Activated CD4-positive, alpha-beta T cell treated with anti-CD3 and anti-CD28 coated beads for 1 hour (primary cell): ENCODE measurements around the gene CPLANE2.
"Not testable (repeated sequence)": the region's sequence is repeated elsewhere in the genome, so short reads cannot be mapped to it uniquely, and the experiment has no call there.

Source experiments
- DNase-seq: peaks from one replicate; pipeline ENCODE4 v3.0.0-alpha.2; 2020

CPLANE2 gene

DNA sequence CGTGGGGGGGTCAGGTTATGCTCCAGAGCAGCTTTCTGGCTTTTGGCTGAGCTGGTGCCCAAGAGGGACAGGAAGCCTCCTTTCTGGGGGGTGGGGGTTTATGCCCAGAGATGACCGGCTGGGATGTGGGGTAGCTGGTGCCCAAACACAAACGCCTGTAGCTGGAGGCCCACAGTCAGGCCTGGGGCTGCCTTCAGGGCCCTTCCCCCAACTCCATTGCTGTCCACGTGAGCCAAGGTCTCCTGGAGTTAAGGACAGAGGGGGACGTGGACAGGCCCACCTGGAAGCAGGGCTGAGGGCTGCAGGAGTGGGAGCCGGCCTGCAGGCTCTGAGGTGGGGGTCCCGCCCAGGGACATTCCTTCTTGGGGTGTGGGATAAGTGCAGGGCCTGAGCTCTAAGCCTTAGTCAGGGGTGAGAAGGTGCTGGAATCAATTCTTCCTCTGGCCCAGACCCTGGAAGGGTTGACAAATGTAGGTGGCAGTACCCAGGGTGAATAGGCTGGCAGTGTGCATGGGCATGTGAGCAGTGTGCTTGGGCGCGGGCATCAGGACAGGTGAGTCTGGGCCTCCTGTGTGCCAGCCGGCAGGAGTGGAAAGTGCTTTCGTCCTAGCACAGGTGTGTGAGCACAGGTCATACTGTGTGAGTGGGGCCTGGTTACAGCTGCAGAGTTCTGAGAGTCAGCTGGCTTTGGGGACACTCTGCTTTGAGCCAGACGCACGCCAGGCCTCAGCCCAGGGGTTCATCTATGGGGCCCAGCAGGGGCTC, 6.8 kb downstream of the CPLANE2 start:
- no peak for DNase-seq

DNA sequence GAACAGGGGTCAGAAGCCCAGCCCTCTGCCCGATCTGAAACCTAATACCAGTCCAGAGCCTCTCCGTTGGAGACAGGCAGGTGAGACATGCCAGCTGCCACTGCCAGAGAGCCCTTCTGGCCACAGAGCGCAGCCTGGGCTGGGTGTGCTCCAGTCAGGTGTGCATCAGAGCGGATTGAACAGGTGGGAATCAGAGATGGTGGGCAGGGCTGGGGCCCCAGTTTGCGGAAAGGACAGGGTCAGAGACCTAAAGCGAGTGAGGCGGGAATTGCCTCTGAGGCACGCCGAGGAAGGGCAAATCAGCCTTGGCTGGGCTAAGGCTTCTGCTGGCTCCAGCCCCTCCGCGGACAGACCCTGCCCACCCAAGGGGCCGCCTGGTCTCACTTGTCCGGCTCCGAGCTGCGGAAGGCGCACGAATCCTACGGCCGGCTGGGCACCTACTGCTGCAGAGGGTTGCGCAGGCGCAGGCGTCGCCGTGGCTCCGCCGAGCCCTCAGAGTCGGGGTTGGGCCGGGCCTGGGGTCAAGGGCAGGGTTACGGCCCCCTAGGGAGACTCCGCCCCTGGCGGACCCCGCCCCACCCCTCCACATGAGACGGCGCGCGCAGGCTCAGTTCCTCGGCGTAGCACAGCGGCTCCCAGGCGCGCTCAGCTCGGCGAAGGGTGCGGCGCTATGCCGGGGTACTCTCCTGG, 10.3 kb downstream of the CPLANE2 start:
- no peak for DNase-seq

DNA sequence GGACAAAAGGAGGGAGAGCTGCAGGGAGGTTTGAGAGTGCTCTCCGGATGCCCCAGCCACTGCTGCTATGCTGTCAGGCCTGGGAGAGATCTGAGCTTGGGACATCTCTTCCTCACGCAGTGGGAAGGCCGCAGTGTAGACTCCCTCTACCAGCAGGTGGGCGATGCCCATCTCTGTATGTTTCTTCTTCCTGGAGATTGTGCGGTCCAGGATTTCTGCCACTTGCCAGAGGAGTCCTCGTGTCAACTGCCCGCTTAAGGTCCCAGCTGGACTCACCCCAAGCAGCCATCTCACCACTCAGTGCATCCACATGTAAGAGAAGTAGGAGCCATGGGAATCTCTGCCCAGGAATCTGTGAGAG, 10.9 kb downstream of the CPLANE2 start:
- DNase-seq, result no peak

DNA sequence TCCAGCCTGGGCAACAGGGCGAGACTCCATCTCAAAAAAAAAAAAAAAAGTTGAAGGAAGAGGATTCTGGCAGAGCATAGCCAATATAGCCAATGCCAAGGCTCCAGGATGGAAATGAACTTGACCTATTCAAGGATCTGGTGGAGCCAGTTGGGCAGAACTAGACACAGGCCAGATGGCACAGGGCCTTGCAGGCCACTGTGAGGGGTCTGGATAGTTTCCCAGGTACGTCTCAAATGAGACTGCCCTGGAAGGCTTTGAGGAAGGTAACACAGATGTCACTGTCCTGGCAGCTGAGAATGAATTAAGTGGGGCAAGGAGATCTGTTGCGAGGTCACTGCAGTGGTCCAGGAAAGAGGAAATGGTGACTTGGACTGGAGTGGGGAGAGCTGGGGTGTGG, 12.5 kb downstream of the CPLANE2 start:
- no peak for DNase-seq

DNA sequence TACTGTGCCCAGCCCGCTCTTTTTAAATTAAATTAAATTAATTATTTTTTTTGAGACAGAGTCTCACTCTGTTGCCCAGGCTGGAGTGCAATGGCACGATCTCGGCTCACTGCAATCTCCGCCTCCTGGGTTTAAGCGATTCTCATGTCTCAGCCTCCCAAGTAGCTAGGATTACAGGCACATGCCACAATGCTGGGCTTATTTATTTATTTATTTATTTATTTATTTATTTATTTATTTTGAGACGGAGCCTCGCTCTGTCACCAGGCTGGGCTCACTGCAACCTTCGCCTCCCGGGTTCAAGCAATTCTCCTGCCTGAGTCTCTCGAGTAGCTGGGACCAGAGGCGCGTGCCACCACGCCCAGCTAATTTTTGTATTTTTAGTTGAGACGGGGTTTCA, 14.3 kb downstream of the CPLANE2 start:
- DNase-seq, result not testable (repeated sequence)

DNA sequence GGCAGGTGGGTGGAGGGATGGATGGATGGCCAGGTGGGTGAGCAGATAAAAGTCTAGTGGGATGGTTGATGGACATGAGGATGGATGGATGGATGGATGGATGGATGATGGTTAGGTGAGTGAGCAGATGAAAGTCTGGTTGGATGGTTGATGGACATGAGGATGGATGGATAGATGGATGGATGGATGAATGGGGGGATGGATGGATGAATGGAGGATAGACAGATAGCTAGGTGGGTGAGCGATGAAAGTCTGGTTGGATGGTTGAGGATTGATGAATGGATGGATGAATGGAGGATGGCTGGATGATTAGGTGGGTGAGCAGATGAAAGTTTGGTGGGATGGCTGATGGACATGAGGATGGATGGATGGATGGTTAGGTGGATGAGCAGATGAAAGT, 15.5 kb downstream of the CPLANE2 start:
- DNase-seq, result no peak

DNA sequence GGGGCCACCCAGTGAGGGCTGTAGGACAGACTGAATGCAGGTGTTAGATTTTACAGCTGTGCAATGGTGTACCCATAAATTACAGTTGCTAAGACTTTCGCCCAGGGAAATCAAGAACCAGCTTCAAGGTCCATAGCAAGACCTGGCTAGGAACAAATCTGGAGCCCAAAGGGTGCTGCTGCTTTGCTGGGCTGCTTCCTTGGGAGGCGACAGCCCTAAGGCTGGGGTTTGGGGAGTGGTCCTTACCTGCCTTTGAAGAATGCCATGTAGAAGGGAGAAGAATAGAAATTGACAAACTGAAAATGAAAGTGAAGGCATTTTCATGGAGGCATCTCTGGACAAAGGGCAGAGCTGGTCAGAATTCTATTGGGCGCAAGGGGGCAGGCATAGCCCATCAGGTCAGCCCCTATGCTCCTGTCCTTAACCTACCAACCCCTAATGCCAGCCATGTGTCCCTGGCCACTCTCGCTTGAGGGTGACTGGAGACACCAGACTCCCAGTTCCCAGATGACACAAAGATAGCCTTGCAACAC, 16.9 kb downstream of the CPLANE2 start:
- DNase-seq, result no peak

DNA sequence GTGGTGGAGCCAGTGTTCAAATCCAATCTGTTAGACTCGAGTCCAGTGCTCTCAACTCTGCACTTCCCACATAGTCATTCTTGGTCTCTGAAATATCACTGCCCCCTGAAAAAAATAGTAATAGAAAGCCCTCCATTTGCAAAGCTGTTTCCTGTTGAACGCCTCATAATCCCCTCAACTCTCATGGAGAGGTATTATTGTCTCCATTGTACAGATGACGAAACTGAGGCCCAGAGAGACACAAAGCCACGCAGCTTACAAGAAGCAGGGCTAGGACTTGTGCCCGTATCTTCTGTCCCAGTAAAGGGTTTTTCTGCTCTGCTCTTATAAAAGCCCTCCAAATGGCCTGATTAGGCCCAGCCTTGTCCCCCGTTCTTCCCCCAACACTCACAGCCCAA, 18.3 kb downstream of the CPLANE2 start:
- no peak for DNase-seq

DNA sequence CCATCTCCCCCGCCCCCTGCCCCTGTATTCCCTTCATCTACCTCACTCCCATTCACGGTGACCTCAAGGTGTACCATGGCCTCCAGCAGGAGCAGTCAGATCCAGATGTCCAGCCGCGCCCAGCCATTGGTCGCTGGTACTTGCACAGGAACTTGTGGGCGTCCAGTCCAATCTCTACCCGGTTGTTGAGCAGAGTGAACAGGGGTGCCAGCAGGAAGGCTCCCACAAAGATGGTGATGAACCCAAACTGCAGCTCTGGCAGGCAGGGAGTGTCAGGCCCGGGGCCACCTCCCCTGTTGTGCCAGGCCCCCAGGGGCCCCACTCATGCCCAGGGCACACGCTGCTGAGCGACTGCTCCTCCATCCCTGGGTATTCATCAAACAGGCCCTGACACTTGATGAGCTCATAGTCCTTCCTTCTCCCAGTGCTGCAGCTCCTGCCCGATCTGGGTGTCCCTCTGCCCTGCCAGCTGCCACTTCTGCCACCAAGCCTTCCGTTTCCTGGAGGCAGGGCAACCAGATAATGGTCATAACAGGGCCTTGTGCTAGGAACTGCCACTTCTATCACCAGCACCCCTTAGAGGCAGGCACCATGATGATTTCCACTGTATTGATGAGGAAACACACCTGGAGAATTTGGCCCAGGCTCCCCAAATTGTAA, 18.8 kb downstream of the CPLANE2 start:
- DNase-seq, result no peak

DNA sequence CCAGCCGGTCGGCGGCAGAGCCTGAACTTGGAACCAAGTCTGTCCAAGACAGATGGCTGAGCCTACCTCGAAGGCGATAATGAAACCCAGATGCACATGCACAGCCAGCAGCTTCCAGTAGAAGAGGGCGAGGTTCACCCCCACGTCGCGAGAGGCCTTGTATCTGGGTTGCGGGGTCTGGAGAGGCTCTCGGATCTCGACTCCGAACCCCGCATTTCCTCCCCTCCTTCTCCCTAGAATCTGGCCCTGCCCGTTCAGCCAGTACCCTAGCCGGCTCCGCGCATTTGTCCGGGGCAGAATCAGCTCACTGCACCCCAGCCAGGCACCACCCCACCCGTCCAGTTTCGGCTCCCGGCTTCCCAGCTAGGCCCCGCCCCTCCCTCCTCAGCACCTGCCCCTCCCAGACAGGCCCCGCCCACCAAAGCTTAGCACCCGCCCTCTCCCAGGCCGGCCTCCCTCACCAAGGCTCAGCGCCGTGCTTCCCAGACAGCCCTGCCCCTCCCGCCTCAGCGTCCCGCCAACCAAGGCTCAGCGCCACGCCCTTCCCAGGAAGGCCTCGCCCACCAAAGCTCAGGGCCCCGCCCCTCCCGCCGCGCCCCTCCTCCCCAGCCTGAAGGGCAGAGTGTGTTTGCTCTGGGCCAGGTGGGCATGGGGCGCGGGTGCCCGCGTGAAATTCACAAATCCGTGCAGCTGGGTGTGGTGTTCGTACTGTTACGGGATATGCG, 19.8 kb downstream of the CPLANE2 start:
- DNase-seq, result peak; percentile 91

DNA sequence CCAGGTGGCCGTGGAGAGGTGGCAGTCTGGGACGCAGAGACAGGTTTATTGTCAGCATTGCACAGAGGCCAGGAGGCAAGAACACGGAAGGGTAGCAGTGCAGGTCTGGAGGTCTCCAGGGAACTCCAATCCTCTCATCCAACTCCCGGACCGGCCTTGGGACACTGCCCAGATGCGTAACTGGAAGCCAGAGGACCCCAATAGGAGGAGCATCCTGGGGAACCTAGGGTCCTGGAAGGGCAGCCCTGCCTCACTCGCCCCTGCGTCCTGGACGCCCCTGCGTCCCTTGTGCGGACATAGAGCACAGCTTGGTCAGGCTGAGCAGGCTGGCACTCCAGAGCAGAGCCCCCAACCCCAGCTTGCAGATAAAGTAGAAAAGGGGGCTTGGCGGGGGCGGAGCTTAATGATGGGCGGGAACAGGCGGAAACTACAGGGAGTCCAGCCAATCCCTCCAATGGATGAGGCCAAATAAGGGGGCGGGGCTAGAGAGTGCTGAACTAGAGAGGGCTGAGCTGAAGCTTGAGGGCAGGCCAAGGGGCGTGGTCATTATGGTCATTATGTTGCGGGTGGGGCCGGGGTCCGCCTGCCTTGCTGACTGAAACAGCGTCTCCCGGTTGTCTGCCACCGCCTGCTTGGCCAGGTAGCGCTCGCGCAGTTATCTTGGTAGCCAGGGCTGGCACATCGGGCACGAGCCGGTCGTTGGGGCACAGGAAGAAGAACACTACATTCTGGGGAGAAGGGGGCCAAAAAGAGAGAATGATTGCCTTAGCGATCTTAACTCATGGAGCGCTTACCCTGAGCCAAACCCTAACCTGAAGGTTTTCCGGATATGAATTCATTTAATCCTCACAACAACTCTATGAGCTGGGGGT, 20.9 kb downstream of the CPLANE2 start:
- DNase-seq, result peak; percentile 22

DNA sequence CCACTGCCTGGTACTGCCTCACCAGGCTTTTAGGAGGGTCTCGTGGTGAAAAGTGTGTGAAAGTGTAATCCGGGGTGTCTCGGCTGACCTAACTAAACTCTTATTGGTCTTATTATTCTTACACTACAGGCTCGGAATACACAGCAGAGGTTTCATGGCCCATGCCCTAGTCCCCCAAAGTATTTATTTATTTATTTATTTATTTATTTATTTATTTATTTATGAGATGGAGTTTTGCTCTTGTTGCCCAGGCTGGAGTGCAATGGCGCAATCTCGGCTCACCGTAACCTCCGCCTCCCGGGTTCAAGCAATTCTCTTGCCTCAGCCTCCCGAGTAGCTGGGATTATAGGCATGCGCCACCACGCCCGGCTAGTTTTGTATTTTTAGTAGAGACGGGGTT, 21.7 kb downstream of the CPLANE2 start:
- DNase-seq, result not testable (repeated sequence)

DNA sequence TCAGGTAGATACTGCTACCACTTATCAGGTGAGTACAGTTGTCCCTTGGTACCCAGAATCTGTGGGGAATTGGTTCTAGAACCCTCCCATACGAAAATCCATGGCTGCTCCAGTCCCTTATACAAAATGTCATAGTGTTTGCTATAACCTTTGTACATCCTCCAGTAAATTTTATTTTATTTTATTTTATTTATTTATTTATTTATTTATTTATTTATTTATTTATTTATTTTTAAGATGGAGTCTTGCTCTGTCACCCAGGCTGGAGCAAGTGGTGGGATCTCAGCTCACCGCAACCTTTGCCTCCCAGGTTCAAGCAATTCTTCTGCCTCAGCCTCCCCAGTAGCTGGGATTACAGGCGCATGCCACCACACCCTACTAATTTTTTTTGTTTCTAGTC, 23.4 kb downstream of the CPLANE2 start:
- not testable (repeated sequence) for DNase-seq

DNA sequence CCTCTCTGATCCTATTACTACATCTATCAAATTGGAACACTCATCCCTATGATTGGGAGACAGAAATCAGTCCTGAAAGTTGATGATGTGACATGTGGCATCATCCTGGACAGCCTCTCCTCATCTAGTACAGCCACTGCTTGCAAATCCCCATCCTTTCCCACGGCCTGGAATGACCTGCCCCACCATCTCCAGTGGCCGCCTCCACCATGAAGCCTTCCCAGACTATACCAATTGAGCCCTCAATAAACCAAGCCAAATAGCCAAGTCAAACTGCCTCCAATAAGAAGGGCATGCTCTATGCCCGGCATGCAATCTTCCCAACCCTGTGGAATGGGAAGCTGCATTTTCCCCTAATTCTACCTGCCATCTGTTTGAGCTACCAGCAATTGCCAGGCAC, 24.0 kb downstream of the CPLANE2 start:
- no peak for DNase-seq

DNA sequence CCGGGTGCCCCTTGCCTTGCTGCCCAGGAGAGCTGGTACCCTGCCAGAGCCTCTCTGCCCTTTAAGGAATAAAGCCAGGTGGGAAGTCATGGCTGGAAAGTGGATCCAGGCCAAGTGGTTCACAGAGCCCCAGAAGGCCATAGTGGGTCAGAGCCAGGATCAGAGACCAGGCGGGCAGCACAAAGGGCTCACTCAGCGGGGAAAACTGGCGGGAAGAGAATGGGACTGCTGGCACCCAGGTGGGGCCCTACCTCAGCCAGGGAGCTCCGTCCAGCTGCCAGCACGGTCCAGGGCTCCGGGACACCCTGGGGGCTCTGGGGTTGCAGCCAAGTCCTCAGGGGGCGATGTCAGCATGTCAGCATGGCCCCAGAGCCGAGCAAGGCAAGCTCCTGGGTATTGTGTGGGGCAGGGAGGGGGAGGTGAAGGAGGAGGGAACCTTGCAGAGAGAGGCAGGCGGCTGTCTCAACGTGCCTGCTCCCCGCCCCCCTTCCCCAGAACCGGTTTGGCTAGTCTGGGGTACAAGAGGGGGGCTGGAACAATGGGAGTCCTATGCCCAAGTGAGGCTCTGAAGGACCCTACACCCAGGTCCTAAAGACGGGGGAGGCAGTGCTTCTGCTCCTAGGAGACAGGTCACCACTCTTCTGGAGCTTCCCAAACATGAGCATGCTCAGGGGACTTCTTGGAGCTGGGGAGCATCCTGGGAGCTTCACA, 24.6 kb downstream of the CPLANE2 start, which contains the start of gene ARHGEF19:
ARHGEF19 (minus strand) TSS at position 402 of the 711 bp plus-strand sequence. CDS start 3,598 bp downstream, outside the sequence.
- no peak for DNase-seq

DNA sequence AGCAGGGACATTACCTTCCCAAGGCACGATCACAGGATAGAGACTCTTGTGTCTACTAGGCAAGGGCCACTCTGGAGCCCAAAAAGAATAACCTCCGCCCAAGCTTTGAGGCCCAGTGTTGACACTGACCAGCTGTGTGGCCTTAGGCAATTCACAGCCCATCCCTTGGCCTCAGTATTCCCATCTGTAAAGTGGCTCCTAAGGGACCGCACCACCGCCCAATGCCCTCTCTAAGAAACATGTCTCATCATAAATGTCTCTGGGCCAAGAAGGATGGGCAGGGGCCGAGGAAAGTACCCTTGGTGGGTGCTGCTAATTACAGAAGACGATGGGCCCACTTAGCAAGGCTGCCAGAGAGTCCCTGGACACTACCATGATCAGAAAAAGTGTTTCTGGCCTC, 25.2 kb downstream of the CPLANE2 start:
- DNase-seq, result no peak

DNA sequence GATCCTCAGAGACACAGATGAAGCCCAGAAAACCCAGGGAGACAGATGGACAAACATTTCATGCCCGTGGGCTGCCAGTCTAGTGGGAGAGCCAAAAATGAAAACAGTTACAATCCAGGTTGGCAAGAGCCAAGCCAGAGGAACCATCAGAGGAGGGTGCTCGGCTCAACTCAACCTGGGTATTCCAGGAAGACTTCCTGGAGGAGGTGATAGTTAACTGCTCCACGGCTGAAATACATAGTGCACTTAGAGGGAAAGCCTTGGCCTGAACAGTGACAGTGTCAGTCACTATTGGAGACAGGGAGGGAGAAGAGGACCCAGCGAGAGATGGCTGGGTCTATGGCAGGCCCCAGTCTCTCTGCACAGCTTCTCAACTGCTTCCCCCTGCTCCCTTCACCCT, 26.4 kb downstream of the CPLANE2 start:
- DNase-seq, result no peak

DNA sequence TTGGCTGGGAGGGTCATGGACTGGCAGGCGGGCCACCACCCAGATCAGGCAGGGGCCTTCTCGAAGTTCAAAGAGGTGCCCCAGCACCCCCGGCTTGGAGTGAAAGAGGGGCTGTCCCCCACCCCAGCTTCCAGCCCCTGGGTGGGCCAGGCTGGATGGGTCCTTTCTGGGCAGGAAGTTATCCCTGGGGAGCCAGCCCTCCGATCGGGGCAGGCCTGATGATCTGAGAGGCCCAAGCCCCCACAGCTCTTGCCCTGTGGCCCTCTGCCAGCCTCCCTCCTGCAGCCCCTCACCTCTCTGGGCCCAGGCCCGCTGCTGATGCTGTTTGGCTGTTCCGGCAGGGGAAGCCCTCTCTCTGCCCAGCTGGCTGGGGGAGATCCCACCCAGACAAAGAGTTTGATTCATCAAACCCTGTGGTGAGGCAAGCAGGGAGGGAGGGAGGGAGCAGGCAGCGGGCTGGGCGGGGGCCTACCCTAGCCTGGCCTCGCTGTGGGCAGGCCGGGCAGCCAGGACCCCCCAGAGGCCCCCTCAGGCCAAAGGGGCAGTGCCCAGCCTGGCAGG, 27.1 kb downstream of the CPLANE2 start:
- no peak for DNase-seq

DNA sequence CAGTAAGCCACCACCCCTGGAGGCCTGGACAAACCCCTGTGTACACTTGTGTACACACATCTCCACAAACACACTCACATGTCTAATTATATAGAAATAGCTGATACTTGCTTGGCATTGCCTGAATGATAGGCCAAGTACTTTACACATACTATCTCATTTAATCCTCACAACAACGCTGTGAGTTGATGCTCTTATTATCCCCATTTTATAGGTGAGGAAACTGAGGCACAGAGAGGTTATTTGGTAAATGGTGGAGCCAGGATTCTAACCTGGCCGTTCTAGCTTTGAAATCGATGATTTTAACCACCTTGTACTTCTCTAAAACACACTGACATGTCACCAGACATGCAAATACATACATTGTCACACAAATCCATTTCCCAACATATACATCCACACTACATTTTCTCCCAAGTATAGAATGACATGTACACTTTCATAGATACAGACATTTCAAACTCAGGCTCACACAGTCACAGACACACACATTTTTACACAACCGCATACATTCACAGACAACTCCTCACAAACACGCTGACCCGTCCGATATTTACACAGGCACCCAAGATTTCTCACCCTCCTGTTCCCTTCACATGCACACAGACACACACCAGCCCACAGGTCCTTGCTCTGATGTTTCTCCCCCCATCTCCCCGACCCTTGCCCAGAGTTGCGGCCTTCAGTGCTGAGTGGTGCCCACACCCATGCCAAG, 27.7 kb downstream of the CPLANE2 start:
- DNase-seq, result no peak

DNA sequence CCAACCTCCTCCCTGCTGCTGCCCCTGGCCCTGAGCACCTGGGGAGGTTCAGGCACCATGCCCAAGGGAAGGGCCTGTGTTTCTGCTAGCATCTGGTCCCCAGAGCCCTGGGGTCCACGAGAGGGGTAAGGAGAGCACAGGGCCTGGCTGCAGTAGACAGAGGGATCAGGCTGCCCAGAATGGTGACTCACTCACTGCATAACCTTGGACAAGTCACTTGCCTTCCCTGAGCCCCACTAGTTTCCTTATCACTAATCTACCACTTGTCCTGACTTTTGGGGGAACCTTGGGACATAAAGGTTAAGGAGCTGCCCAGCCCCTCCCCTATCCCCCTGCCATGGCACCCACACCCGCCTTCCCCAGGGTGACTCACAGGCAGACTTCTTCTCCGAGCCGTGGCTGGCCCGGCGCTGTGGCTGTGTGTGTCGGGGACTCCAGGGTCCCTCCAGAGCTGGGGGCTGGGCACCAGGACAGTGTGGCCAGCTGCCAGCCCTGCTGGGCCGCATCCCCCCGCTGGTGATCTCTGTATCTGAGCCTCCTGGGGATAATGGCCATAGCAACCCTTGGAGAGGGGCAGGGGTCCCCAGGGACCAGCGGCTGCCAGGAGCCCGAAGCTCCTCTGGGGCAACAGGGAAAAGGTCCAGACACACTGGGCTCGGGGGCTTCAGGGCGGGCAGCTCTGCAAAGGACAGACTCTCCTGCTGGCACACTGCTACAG, 28.6 kb downstream of the CPLANE2 start:
- no peak for DNase-seq
